ENCODE data around the gene EBF4. TPM values are rescaled to one million over a fixed set of nuclear protein-coding genes. Genes with fewer than 3 reads are reported as not detected.

Gene EBF4
- total RNA-seq, 4 donors from 2014 or later, result 1.1 to 6.0 (median 1.8) TPM

DNA sequence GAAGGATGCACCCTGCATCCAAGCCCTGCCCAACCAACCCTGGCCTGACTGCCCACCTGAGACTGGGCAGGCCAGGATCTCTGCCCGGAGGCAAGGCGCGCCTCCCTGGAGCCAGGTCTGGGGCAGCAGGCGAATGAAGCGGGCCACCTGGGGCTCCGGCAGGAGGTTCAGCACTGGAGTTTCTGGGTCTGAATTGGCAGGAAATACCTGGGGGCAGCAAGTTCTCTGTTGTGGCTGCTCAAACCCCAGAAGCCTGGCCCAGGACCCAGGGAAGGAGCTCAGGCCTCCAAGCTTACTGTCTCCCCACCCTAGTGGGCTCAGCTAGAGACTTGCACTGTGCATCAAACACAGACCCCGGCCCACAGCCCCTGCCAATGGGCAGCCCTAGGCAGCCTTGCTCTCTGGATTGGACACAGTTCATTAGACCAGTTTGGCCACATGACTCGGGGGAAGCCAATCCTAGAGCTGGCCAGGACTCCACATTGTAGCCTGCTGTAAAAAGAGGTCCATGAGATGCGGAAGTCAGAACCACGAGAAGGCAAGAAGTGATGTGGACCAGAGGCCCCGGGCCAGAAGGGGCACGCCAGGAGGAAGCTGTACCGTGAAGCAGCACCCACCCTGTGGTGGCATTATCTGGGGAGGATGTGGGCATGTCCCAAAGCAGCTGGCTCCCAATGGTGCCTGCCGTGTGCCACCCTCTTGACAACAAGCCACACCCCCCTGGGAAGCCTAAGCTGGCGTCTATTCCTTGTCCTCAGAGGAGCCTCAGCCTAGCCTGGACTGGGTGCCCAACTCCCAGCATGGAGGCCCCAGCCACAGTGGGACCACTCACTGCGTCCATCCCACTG is 104.8 kb downstream of the EBF4 start:
- no peak for TF ChIP-seq CTCF (IDR thresholded peaks at IDR 0.05; ENCODE audit: low read depth)

GRCh38 chr20:2798095-2798805 is 105.7 kb downstream of the EBF4 start:
- no peak for TF ChIP-seq CTCF (IDR thresholded peaks at IDR 0.05; ENCODE audit: low read depth)

GRCh38 chr20:2798814-2799213 is 106.2 kb downstream of the EBF4 start:
- TF ChIP-seq CTCF (IDR thresholded peaks at IDR 0.05; ENCODE audit: low read depth), result no peak

GRCh38 chr20:2799271-2799670 is 106.7 kb downstream of the EBF4 start:
- TF ChIP-seq CTCF (IDR thresholded peaks at IDR 0.05; ENCODE audit: low read depth), result no peak

- no peak for TF ChIP-seq CTCF (IDR thresholded peaks at IDR 0.05; ENCODE audit: low read depth)
Observed at GRCh38 chr20:2799688-2800520, 107.3 kb downstream of the EBF4 start.

DNA sequence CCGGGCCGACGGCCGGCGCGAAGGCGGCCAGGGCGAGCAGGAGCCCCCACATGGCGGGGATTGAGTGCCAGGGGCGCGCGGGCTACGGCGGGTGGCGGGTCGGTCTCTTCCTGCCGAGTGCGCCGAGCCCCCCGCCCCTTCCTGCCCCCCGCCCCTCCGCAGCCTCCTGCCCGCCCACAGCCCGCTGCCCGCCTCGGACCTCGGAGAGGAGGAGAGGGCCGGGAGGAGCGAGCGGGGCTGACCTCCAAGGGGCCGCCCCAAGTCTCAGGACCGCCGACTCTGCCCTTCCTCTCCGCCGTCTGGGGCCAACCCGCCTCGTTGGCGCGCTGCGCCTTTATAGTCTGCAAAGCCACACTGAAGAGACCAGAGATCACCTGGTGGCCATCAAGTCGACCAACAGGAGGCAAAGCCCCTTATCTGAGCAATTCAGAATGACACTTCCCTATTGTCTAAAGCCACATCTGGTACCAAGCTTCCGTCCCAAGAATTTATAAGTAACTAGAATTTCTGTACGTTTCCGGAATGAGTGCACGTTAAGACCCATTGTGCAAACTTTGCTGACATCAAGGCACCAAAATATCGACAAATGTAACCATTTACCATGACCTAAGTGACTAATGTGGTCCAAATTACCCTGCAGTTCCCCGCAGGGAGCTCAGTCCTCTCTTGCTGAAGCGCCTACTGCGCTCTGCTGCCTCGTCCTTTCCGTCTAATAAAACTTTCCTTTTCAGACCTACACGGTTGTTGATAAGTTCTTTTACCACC is 108.1 kb downstream of the EBF4 start, which contains the start of gene CPXM1:
Gene CPXM1 (minus strand): TSS at position 107 of the 765 bp plus-strand sequence. CDS start 55 bp downstream, at position 52.
- TF ChIP-seq CTCF (IDR thresholded peaks at IDR 0.05; ENCODE audit: low read depth), result no peak
